ENCODE data around the gene HILPDA. TPM values are rescaled to one million over a fixed set of nuclear protein-coding genes. Genes with fewer than 3 reads are reported as not detected.
A peak's percentile ranks its signal among the peaks of the same experiment; 100 is the strongest.

HILPDA gene
- total and polyA plus RNA-seq, 9 of the 15 experiments (the other 6 are each of a cell fraction or from before 2014, with no cell fraction given) = 8.3 to 71.8 (median 23.5) TPM

DNA sequence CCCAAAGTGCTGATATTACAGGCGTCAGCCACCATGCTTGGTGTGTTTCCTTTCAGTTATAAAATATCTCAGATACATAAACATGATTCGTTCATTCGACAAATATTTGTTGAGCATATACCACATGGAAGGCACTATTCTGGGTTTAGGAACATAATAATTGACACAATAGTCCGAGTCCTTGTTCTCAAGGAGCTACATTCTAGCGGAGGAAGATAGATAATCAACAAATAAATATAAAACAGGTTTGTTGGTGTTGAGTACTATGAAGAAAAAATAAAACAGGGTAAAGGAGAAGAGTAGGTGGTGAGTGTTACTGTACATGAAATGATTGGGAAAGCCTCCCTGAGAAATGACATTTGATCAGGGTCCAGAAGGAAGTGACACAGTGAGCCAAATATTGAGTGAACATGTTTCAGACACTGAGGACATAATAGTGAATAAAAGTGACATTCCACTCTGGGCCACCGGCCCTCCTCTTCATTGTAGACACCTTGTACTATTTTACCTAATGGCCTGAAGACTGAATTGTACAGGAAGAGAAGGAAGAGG, 6.9 kb upstream of the HILPDA start:
- BruUV-seq (replicated peaks) = no TSS peak
- Histone ChIP-seq H3K79me2 (ENCODE audit: control insufficient read depth, insufficient read depth, low read length) (no peaks in the 10 kb centered on the region), H3K4me3 (no peak overlapping the region), H3K27ac (ENCODE audit: extremely low read depth, low read depth, low read length) (no peak overlapping the region), H3K36me3 (ENCODE audit: control insufficient read depth, insufficient read depth, low read length) (no peaks in the 10 kb centered on the region), H3K27me3 (ENCODE audit: control insufficient read depth in 2 of 2, insufficient read depth in 2 of 2, low read length in 2 of 2) (no peaks in the 10 kb centered on the region), H3K4me1 (replicated peaks in 1 of 2; ENCODE audit: control insufficient read depth in 2 of 2, insufficient read depth in 2 of 2, low read length in 2 of 2) (peaks cover 0 to 10% of the 10 kb centered on the region in 2 experiments; a peak in 3 of 5 replicates), H3K9me3 (replicated peaks; ENCODE audit: control insufficient read depth, insufficient read depth, low read depth, low read length) (no peaks in the 10 kb centered on the region), H3K4me2 (ENCODE audit: insufficient read depth, low read length) (no peak overlapping the region), H2AFZ (ENCODE audit: low read depth, low read length) (peak overlapping the region; percentile 2), H4K20me1 (replicated peaks; ENCODE audit: control insufficient read depth, insufficient read depth, low read length) (no peaks in the 10 kb centered on the region), H3K9me1 (ENCODE audit: control insufficient read depth, insufficient read depth, low read length) (no peaks in the 10 kb centered on the region), H3K9ac (ENCODE audit: insufficient read depth in 1 of 2, low read depth in 2 of 2, low read length in 2 of 2) (no peak overlapping the region)
- in situ Hi-C loops (cut with MboI) = no loop called here
- ATAC-seq (no peak), FAIRE-seq (no peak), DNase-seq (ENCODE audit: extremely low read depth in 1 of 4, low spot score in 3 of 4) (no peak)
- POLR2A ChIA-PET = interaction anchor here (0.8 to 1.9 kb wide), 4 partner anchors 8 to 22 kb away, joined by 3 to 9 read pairs (median 4); no protein-coding TSS in a partner anchor
- intact Hi-C loops (cut with micrococcal nuclease) = no loop called here
- TF ChIP-seq ZNF263 (CRISPR knock-in tag; IDR thresholded peaks at IDR 0.05; ENCODE audit: borderline replicate concordance) = no peak
- TF ChIP-seq, protein P1, sequence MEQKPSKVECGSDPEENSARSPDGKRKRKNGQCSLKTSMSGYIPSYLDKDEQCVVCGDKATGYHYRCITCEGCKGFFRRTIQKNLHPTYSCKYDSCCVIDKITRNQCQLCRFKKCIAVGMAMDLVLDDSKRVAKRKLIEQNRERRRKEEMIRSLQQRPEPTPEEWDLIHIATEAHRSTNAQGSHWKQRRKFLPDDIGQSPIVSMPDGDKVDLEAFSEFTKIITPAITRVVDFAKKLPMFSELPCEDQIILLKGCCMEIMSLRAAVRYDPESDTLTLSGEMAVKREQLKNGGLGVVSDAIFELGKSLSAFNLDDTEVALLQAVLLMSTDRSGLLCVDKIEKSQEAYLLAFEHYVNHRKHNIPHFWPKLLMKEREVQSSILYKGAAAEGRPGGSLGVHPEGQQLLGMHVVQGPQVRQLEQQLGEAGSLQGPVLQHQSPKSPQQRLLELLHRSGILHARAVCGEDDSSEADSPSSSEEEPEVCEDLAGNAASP (IDR thresholded peaks at IDR 0.05) = no peak
- TF ChIP-seq, protein P2, sequence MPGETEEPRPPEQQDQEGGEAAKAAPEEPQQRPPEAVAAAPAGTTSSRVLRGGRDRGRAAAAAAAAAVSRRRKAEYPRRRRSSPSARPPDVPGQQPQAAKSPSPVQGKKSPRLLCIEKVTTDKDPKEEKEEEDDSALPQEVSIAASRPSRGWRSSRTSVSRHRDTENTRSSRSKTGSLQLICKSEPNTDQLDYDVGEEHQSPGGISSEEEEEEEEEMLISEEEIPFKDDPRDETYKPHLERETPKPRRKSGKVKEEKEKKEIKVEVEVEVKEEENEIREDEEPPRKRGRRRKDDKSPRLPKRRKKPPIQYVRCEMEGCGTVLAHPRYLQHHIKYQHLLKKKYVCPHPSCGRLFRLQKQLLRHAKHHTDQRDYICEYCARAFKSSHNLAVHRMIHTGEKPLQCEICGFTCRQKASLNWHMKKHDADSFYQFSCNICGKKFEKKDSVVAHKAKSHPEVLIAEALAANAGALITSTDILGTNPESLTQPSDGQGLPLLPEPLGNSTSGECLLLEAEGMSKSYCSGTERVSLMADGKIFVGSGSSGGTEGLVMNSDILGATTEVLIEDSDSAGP (CRISPR knock-in tag; IDR thresholded peaks at IDR 0.05) = no peak
- TF ChIP-seq MTA3 (IDR thresholded peaks at IDR 0.05; ENCODE audit: borderline replicate concordance) = no peak
- no peak for TF ChIP-seq ZNF347 (CRISPR knock-in tag; IDR thresholded peaks at IDR 0.05; ENCODE audit: low read depth)
- TF ChIP-seq TBL1XR1 (IDR thresholded peaks at IDR 0.05; ENCODE audit: low read length in 2 of 2) = no peak
- TF ChIP-seq, protein P3, sequence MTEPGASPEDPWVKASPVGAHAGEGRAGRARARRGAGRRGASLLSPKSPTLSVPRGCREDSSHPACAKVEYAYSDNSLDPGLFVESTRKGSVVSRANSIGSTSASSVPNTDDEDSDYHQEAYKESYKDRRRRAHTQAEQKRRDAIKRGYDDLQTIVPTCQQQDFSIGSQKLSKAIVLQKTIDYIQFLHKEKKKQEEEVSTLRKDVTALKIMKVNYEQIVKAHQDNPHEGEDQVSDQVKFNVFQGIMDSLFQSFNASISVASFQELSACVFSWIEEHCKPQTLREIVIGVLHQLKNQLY (CRISPR knock-in tag; conservative IDR thresholded peaks at IDR 0.05) = no peak
- CTCF ChIA-PET (ENCODE audit: low intra/inter-chr PET ratio) = no interaction called here
- 44% methylated on average over 6 of the region's 6 CpGs for WGBS (ENCODE audit: insufficient coverage, low coverage, missing lambda C conversion rate)

Data from K562 (cell line).